B cell (primary cell): ENCODE measurements around the gene TKFC. TPM values are rescaled to one million over a fixed set of nuclear protein-coding genes. Genes with fewer than 3 reads are reported as not detected.

Experiments used
- ATAC-seq: fragments of 200-7000 bp; cut with Tn5 transposase; one replicate; pipeline ENCODE4 v1.10.0; 2021; ENCODE audit warnings: low read depth, mild to moderate bottlenecking, moderate number of reproducible peaks, moderate library complexity
- CTCF ChIA-PET: fragments of 350-600 bp; sonication (Branson Sonifier 250); formaldehyde crosslinking; loops from one replicate; lab custom pipeline; 2021; ENCODE audit warnings: antibody characterized with exemption, inconsistent platforms; lab: Charles Lee
- POLR2A ChIA-PET: fragments of 350-600 bp; sonication (Branson Sonifier 250); formaldehyde crosslinking; loops from one replicate; lab custom pipeline; 2021; ENCODE audit warnings: antibody characterized with exemption; lab: Charles Lee
- DNase-seq: peaks from one replicate; pipeline ENCODE4 v3.0.0; 2013
- H2AFZ ChIP-seq: 2 replicates; pipeline ENCODE4 v1.6.1; 2012; ENCODE audit warnings: mild to moderate bottlenecking, low read depth, low read length; ENCODE audit not compliant: insufficient read depth, poor library complexity, severe bottlenecking
- H3K27ac ChIP-seq, 2 donors: 1 replicate in 1 of 2; 2 replicates in 1 of 2; pipeline ENCODE4 v1.5.1; 2012 to 2013; ENCODE audit warnings: low read length in 2 of 2, mild to moderate bottlenecking in 2 of 2, moderate library complexity in 1 of 2
- H3K27me3 ChIP-seq, 4 experiments: fragments of 200-600 bp in 1 of 4; sonication (generic) in 1 of 4; replicated peaks in 1 of 4; 1 replicate in 2 of 4; 2 replicates in 2 of 4; pipeline versions ENCODE4 v1.6.1 to v1.7.0; 2013 to 2016; ENCODE audit warnings: low read length in 3 of 4, mild to moderate bottlenecking in 2 of 4, mixed read lengths in 1 of 4, moderate library complexity in 1 of 4; ENCODE audit not compliant: insufficient read depth in 4 of 4, control insufficient read depth in 3 of 4; ENCODE audit errors: control extremely low read depth in 1 of 4
- H3K36me3 ChIP-seq, 2 experiments: replicated peaks in 1 of 2; 1 replicate in 1 of 2; 2 replicates in 1 of 2; pipeline versions ENCODE4 v1.6.1 to v1.7.1; 2013; ENCODE audit warnings: low read length in 1 of 2; ENCODE audit not compliant: insufficient read depth in 2 of 2, control insufficient read depth in 1 of 2; ENCODE audit errors: control extremely low read depth in 1 of 2, extremely low read depth in 1 of 2
- H3K4me1 ChIP-seq, 2 donors: fragments of 200-600 bp in 1 of 2; sonication (generic) in 1 of 2; 1 replicate in 1 of 2; 2 replicates in 1 of 2; pipeline versions ENCODE4 v1.5.1 to v1.6.1; 2013 to 2017; ENCODE audit warnings: low read length in 2 of 2; ENCODE audit not compliant: control insufficient read depth in 2 of 2, insufficient read depth in 2 of 2
- H3K4me2 ChIP-seq: replicated peaks from 2 replicates; pipeline ENCODE3; 2012; ENCODE audit warnings: mild to moderate bottlenecking, low read depth, low read length; ENCODE audit not compliant: poor library complexity, severe bottlenecking
- H3K4me3 ChIP-seq, 5 experiments: fragments of 200-600 bp in 1 of 5; sonication (generic) in 1 of 5; 1 replicate in 3 of 5; 2 replicates in 2 of 5; pipeline versions ENCODE4 v1.5.1 to v1.7.0; 2011 to 2016; ENCODE audit warnings: low read length in 4 of 5, mild to moderate bottlenecking in 4 of 5, low read depth in 2 of 5, control low read depth in 1 of 5, moderate library complexity in 1 of 5; ENCODE audit not compliant: insufficient read depth in 1 of 5; ENCODE audit errors: control extremely low read depth in 1 of 5, extremely low read depth in 1 of 5
- H3K79me2 ChIP-seq: fragments of 200-600 bp; sonication (generic); one replicate; pipeline ENCODE4 v1.6.0; 2016; ENCODE audit warnings: low read length; ENCODE audit not compliant: control insufficient read depth, insufficient read depth
- H3K9ac ChIP-seq: fragments of 200-600 bp; sonication (generic); 2 replicates; pipeline ENCODE4 v1.6.1; 2017; ENCODE audit warnings: mild to moderate bottlenecking, low read length, moderate library complexity
- H3K9me3 ChIP-seq, 3 donors: one replicate each; pipeline versions ENCODE4 v1.6.1 to v1.7.1; 2013; ENCODE audit warnings: low read length in 2 of 3; ENCODE audit not compliant: control insufficient read depth in 2 of 3, insufficient read depth in 1 of 3; ENCODE audit errors: control extremely low read depth in 1 of 3
- H4K20me1 ChIP-seq: 2 replicates; pipeline ENCODE4 v1.6.0; 2012; ENCODE audit warnings: mild to moderate bottlenecking, low read length; ENCODE audit not compliant: insufficient read depth, control insufficient read depth, poor library complexity, severe bottlenecking
- H3K27ac Mint-ChIP-seq: one replicate; pipeline ENCODE4 v1.8.0; 2021; ENCODE audit warnings: mixed read lengths
- H3K27me3 Mint-ChIP-seq: one replicate; pipeline ENCODE4 v1.8.0; 2021; ENCODE audit warnings: mixed read lengths
- H3K4me1 Mint-ChIP-seq: one replicate; pipeline ENCODE4 v1.8.0; 2021; ENCODE audit warnings: mixed read lengths
- H3K4me3 Mint-ChIP-seq: one replicate; pipeline ENCODE4 v1.8.0; 2021; ENCODE audit warnings: mixed read lengths
- H3K9me3 Mint-ChIP-seq: one replicate; pipeline ENCODE4 v1.8.0; 2022; ENCODE audit warnings: mixed read lengths; ENCODE audit not compliant: insufficient read depth
- CTCF ChIP-seq: fragments of 200-600 bp; IDR thresholded peaks from one replicate; pipeline ENCODE4 v1.8.0; 2022; ENCODE audit warnings: antibody characterized with exemption, mild to moderate bottlenecking
- EZH2 ChIP-seq: IDR thresholded peaks from 2 replicates; pipeline ENCODE4 v1.6.1; 2012; ENCODE audit warnings: borderline replicate concordance, low read depth, mild to moderate bottlenecking, moderate library complexity, low read length; ENCODE audit not compliant: insufficient read depth, poor library complexity, severe bottlenecking
- WGBS: methylation state at CpG from one replicate; pipeline ENCODE4 v1.1.5; 2013; ENCODE audit warnings: missing lambda C conversion rate; ENCODE audit not compliant: insufficient coverage; 5-methylcytosine and 5-hydroxymethylcytosine counted together
- intact Hi-C: fragments of 100-400 bp; cut with micrococcal nuclease; formaldehyde crosslinking; loops from one replicate; pipeline ENCODE4 v1.10.0; 2022
- polyA plus RNA-seq: library from polyadenylated mRNA; depleted of rRNA; stranded (reverse); fragments of >200 nt; gene quantifications from 2 replicates; pipeline ENCODE4 v1.2.3, GENCODE V29; 2012
- total RNA-seq, 2 donors: library from RNA; stranded (reverse); fragments of 120-200 nt in 1 of 2; gene quantifications; 1 replicate in 1 of 2; 2 replicates in 1 of 2; pipeline versions ENCODE4 v1.2.3 to v1.2.4, GENCODE V29; 2013 to 2022

Gene TKFC
- total and polyA plus RNA-seq, 2 donors (not counting 1 experiment from before 2014, with no cell fraction given): 82.3 to 86.3 TPM

GRCh38 chr11:61361237-61361740, 28.3 kb downstream of the TKFC start:
- TF ChIP-seq CTCF (no peak), EZH2 (no peak)
- ChIA-PET CTCF (interaction anchor here (1.2 to 20.9 kb wide), 7 partner anchors 7 to 446 kb away, joined by 3 to 436 read pairs (median 6); partner anchors contain the start of genes DDB1, TKFC and TMEM216), POLR2A (interaction anchor here (0.9 to 3.2 kb wide), 10 partner anchors 10 to 88 kb away, joined by 3 to 24 read pairs (median 8); partner anchors contain the start of genes CPSF7, DDB1, SDHAF2 and TKFC)
- no peaks in the 10 kb centered on the region for H3K9me3 Mint-ChIP-seq
- peak overlapping the region; percentile 99 for H3K4me3 Mint-ChIP-seq
- intact Hi-C loops: no loop called here
- no peaks in the 10 kb centered on the region for H3K27me3 Mint-ChIP-seq
- Histone ChIP-seq H2AFZ (peak overlapping the region; percentile 97), H4K20me1 (peaks cover 13% of the 10 kb centered on the region), H3K9me3 (no peaks in the 10 kb centered on the region), H3K4me3 (peak overlapping the region; percentile 86 to 99 (median 91)), H3K27me3 (no peaks in the 10 kb centered on the region), H3K9ac (peak overlapping the region; percentile 95), H3K36me3 (peaks cover 0 to 20% of the 10 kb centered on the region in 2 experiments), H3K4me1 (peaks cover 50 to 56% of the 10 kb centered on the region in 2 donors), H3K27ac (peak overlapping the region; percentile 93), H3K4me2 (peak overlapping the region; percentile 86), H3K79me2 (peaks cover 64% of the 10 kb centered on the region)
- ATAC-seq (no peak), DNase-seq (no peak)
- WGBS: 6% methylated on average over 20 of the region's 22 CpGs
- peaks cover 59% of the 10 kb centered on the region for H3K4me1 Mint-ChIP-seq
- H3K27ac Mint-ChIP-seq: peak overlapping the region; percentile 98
